Renal cortical epithelial cell (primary cell): ENCODE data around the gene IRF2BP1. TPM values are rescaled to one million over a fixed set of nuclear protein-coding genes. Genes with fewer than 3 reads are reported as not detected.
A peak's percentile ranks its signal among the peaks of the same experiment; 100 is the strongest.

Experiments used
- DNase-seq: peaks from one replicate; pipeline ENCODE4 v3.0.0-alpha.2; 2011; ENCODE audit warnings: low read depth
- total RNA-seq: library from RNA; depleted of rRNA; stranded (reverse); fragments of >200 nt; gene quantifications from 2 replicates; pipeline ENCODE4 v1.2.3, GENCODE V29; 2014

Gene IRF2BP1
- total RNA-seq, 1 donor from 2014 or later: 27.6 TPM

- no peak for DNase-seq
Measured at GRCh38 chr19:45863335-45863839, 22.6 kb downstream of the IRF2BP1 start.

- DNase-seq: peak; percentile 96
Measured at GRCh38 chr19:45862564-45863334, 23.2 kb downstream of the IRF2BP1 start, which contains the start of gene SYMPK. Gene SYMPK, minus strand, starts transcription at chr19:45863147. Its CDS starts 8,652 bp downstream, at chr19:45854495.

- DNase-seq: no peak
Measured at GRCh38 chr19:45862271-45862563, 23.7 kb downstream of the IRF2BP1 start.

GRCh38 chr19:45860359-45861259 lies 25.3 kb downstream of the IRF2BP1 start:
- DNase-seq: no peak

- no peak for DNase-seq
Measured at GRCh38 chr19:45854167-45854778, 31.7 kb downstream of the IRF2BP1 start.

GRCh38 chr19:45852983-45853382 lies 33.0 kb downstream of the IRF2BP1 start:
- no peak for DNase-seq

- no peak for DNase-seq
Measured at GRCh38 chr19:45852145-45852750, 33.7 kb downstream of the IRF2BP1 start.

- no peak for DNase-seq
Measured at GRCh38 chr19:45848922-45849321, 37.0 kb downstream of the IRF2BP1 start.

- no peak for DNase-seq
Measured at GRCh38 chr19:45847663-45848062, 38.3 kb downstream of the IRF2BP1 start.

GRCh38 chr19:45842198-45842597 lies 43.7 kb downstream of the IRF2BP1 start:
- no peak for DNase-seq

- peak; percentile 70 for DNase-seq
Measured at GRCh38 chr19:45834970-45835369, 51.0 kb downstream of the IRF2BP1 start.

Other genes with a start within 250 kb of the IRF2BP1 start
- gene EML2, start 246.7 kb downstream of the IRF2BP1 start, total RNA-seq: 47.4 and 61.3 TPM in 2 replicates
- gene GIPR, start 217.9 kb downstream of the IRF2BP1 start, total RNA-seq: 0.50 and 1.0 TPM in 2 replicates
- 120 and 333 TPM in 2 replicates for gene SNRPD2, start 194.2 kb downstream of the IRF2BP1 start, total RNA-seq
- 10.9 and 24.1 TPM in 2 replicates for gene QPCTL, start 193.5 kb downstream of the IRF2BP1 start, total RNA-seq
- gene FBXO46, start 155.2 kb downstream of the IRF2BP1 start, total RNA-seq: 4.5 and 9.0 TPM in 2 replicates
- not detected in 2 replicates for gene MEIOSIN, start 152.7 kb downstream of the IRF2BP1 start, total RNA-seq
- 6.3 and 12.9 TPM in 2 replicates for gene SIX5, start 116.9 kb downstream of the IRF2BP1 start, total RNA-seq
- gene DMPK, start 103.7 kb downstream of the IRF2BP1 start, total RNA-seq: 6.1 and 32.3 TPM in 2 replicates
- gene DMWD, start 93.3 kb downstream of the IRF2BP1 start, total RNA-seq: 24.0 and 37.0 TPM in 2 replicates
- gene RSPH6A, start 70.8 kb downstream of the IRF2BP1 start, total RNA-seq: 0.10 TPM in 1 of 2 replicates, not detected in the other
- gene SYMPK, start 23.0 kb downstream of the IRF2BP1 start, total RNA-seq: 16.3 and 55.0 TPM in 2 replicates
- 0.52 and 1.5 TPM in 2 replicates for gene FOXA3, start 21.8 kb downstream of the IRF2BP1 start, total RNA-seq
- 0.69 and 2.5 TPM in 2 replicates for gene MYPOP, start 16.5 kb upstream of the IRF2BP1 start, total RNA-seq
- gene NANOS2, start 28.6 kb upstream of the IRF2BP1 start, total RNA-seq: not detected in 2 replicates
- under 0.01 TPM in 1 of 2 replicates, not detected in the other for gene NOVA2, start 87.7 kb upstream of the IRF2BP1 start, total RNA-seq
- gene CCDC61, start 109.3 kb upstream of the IRF2BP1 start, total RNA-seq: 6.1 and 7.5 TPM in 2 replicates
- not detected in 2 replicates for gene PGLYRP1, start 136.9 kb upstream of the IRF2BP1 start, total RNA-seq
- gene IGFL4, start 154.9 kb upstream of the IRF2BP1 start, total RNA-seq: not detected in 2 replicates
- gene IGFL3, start 238.5 kb upstream of the IRF2BP1 start, total RNA-seq: not detected in 2 replicates